ENCODE results near the gene STAB1.

The STAB1 gene

GRCh38 chr3:52515192-52515591 is 20.1 kb downstream of the STAB1 start:
- in situ Hi-C loops (cut with MboI; ENCODE audit: low pct_unique_long_range_greater_than_20kb, low sequenced_read_pairs, unreplicated experiment), result no loop called here
- TF ChIP-seq CTCF (IDR thresholded peaks at IDR 0.05; ENCODE audit: extremely low read depth, insufficient read depth, missing control alignments), result no peak

GRCh38 chr3:52516509-52517195 is 21.5 kb downstream of the STAB1 start:
- in situ Hi-C loops (cut with MboI; ENCODE audit: low pct_unique_long_range_greater_than_20kb, low sequenced_read_pairs, unreplicated experiment), result no loop called here
- no peak for DNase-seq (ENCODE audit: low spot score)
- TF ChIP-seq CTCF (IDR thresholded peaks at IDR 0.05; ENCODE audit: extremely low read depth, insufficient read depth, missing control alignments), result no peak

More at GRCh38 chr3:52515192-52515591, 20.1 kb downstream of the STAB1 start:
- DNase-seq (ENCODE audit: low spot score), result no peak

DNA sequence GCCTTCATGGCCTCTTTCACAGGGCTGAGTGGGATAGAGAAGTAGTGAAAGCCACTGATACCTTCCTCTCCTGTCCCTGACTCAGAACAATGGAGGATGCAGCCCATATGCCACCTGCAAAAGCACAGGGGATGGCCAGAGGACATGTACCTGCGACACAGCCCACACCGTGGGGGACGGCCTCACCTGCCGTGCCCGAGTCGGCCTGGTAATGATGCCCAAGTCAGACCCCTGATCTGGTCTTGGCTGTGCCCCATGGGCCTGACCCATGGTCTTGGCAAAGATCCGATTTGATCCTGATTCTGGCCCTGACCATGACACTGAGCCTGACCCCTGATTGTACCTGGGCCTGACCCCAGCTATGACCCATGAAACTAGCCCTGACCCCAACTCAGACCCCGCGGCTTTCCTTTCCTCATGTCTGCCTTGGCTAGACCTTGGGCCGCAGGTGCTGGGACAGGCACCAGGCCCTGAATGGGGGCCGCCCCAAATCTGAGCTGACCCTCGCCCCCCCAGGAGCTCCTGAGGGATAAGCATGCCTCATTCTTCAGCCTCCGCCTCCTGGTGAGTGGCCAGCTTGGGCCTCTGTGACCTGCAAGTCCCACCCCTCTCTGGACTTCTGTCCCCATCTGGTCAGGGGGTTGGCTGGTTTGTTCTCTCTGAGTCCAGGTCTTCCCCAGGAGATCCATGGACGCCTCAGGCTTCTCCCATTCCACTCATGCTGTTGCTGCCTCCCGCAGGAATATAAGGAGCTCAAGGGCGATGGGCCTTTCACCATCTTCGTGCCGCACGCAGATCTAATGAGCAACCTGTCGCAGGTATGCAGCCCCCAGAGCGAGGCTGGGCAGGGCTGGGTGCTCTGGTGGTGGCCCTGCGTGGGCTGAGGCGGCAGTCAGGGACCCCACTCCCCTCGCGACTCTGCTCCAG is 22.9 kb downstream of the STAB1 start:
- TF ChIP-seq CTCF (IDR thresholded peaks at IDR 0.05; ENCODE audit: extremely low read depth, insufficient read depth, missing control alignments), result no peak
- no peak for DNase-seq (ENCODE audit: low spot score)
- in situ Hi-C loops (cut with MboI; ENCODE audit: low pct_unique_long_range_greater_than_20kb, low sequenced_read_pairs, unreplicated experiment), result no loop called here

DNA sequence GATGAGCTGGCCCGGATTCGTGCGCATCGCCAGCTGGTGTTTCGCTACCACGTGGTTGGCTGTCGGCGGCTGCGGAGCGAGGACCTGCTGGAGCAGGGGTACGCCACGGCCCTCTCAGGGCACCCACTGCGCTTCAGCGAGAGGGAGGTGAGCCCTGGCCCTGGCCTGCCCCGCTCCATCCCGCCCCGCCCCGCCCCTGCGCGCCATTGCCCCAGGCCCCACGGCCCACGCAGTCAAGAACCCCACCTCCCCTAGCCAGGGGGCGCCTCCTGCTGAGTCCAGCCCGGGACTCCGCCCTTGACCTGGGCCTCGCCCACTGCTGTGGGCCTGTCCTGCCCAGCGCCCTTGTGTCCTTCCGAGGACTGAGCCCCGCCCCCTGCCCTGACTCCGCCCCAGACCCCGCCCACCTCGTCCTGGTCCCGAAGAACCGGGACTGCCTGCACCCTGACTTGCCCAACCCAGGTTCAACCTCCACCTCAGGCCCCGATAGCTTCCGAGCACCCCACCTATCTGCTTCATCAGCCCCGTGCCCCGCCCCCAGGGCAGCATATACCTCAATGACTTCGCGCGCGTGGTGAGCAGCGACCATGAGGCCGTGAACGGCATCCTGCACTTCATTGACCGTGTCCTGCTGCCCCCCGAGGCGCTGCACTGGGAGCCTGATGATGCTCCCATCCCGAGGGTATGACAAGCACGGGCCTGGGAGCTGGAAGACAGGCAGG is 23.7 kb downstream of the STAB1 start:
- in situ Hi-C loops (cut with MboI; ENCODE audit: low pct_unique_long_range_greater_than_20kb, low sequenced_read_pairs, unreplicated experiment), result no loop called here

GRCh38 chr3:52519445-52520140 is 24.5 kb downstream of the STAB1 start:
- in situ Hi-C loops (cut with MboI; ENCODE audit: low pct_unique_long_range_greater_than_20kb, low sequenced_read_pairs, unreplicated experiment), result no loop called here

More for the DNA sequence above, 23.7 kb downstream of the STAB1 start:
- no peak for TF ChIP-seq CTCF (IDR thresholded peaks at IDR 0.05; ENCODE audit: extremely low read depth, insufficient read depth, missing control alignments)
- DNase-seq (ENCODE audit: low spot score), result no peak

More at GRCh38 chr3:52519445-52520140, 24.5 kb downstream of the STAB1 start:
- no peak for TF ChIP-seq CTCF (IDR thresholded peaks at IDR 0.05; ENCODE audit: extremely low read depth, insufficient read depth, missing control alignments)
- no peak for DNase-seq (ENCODE audit: low spot score)
